CD4-positive, alpha-beta memory T cell (primary cell): ENCODE results near the gene OAS1. TPM values are rescaled to one million over a fixed set of nuclear protein-coding genes. Genes with fewer than 3 reads are reported as not detected.

Source experiments
- CTCF ChIA-PET: fragments of 350-600 bp; sonication (Branson Sonifier 250); formaldehyde crosslinking; loops from one replicate; lab custom pipeline; 2021; ENCODE audit warnings: inconsistent platforms; ENCODE audit not compliant: partially characterized antibody; lab: Charles Lee
- POLR2A ChIA-PET: fragments of 350-600 bp; sonication (Branson Sonifier 250); formaldehyde crosslinking; loops from one replicate; lab custom pipeline; 2021; ENCODE audit not compliant: partially characterized antibody; lab: Charles Lee
- DNase-seq, 5 donors: peaks; one replicate each; pipeline versions ENCODE4 v3.0.0 to v3.0.0-alpha.2; 2020 to 2022; ENCODE audit warnings: mixed read lengths in 1 of 5
- H3K27ac ChIP-seq: one replicate; pipeline ENCODE4 v1.7.0; 2013; ENCODE audit warnings: low read depth, low read length
- H3K27me3 ChIP-seq: 2 replicates; pipeline ENCODE4 v1.7.0; 2013; ENCODE audit warnings: mild to moderate bottlenecking, low read length, moderate library complexity; ENCODE audit not compliant: insufficient read depth
- H3K36me3 ChIP-seq: 2 replicates; pipeline ENCODE4 v1.7.0; 2013; ENCODE audit warnings: mild to moderate bottlenecking, low read length, moderate library complexity; ENCODE audit not compliant: insufficient read depth
- H3K4me1 ChIP-seq: 2 replicates; pipeline ENCODE4 v1.7.0; 2013; ENCODE audit warnings: mild to moderate bottlenecking, low read length, moderate library complexity; ENCODE audit not compliant: insufficient read depth
- H3K4me3 ChIP-seq, 2 donors: one replicate each; pipeline ENCODE4 v1.7.0; 2013; ENCODE audit warnings: low read length in 2 of 2, mild to moderate bottlenecking in 1 of 2
- H3K9me3 ChIP-seq, 2 donors: one replicate each; pipeline ENCODE4 v1.7.0; 2013; ENCODE audit warnings: low read length in 2 of 2, control low read depth in 1 of 2; ENCODE audit not compliant: control insufficient read depth in 1 of 2
- H3K27ac Mint-ChIP-seq, 7 donors: one replicate each; pipeline ENCODE4 v1.8.0; 2020 to 2021; ENCODE audit warnings: mixed read lengths in 7 of 7, mild to moderate bottlenecking in 6 of 7, inconsistent platforms in 3 of 7, moderate library complexity in 3 of 7
- H3K27me3 Mint-ChIP-seq, 2 donors: one replicate each; pipeline ENCODE4 v1.8.0; 2020 to 2021; ENCODE audit warnings: mixed read lengths in 2 of 2
- H3K36me3 Mint-ChIP-seq, 2 donors: one replicate each; pipeline ENCODE4 v1.8.0; 2020 to 2021; ENCODE audit warnings: mixed read lengths in 2 of 2, inconsistent platforms in 1 of 2, mild to moderate bottlenecking in 1 of 2
- H3K4me1 Mint-ChIP-seq, 4 donors: one replicate each; pipeline ENCODE4 v1.8.0; 2020 to 2021; ENCODE audit warnings: mixed read lengths in 4 of 4, mild to moderate bottlenecking in 1 of 4
- H3K4me3 Mint-ChIP-seq, 8 donors: one replicate each; pipeline ENCODE4 v1.8.0; 2020 to 2021; ENCODE audit warnings: mixed read lengths in 8 of 8, mild to moderate bottlenecking in 7 of 8, moderate library complexity in 6 of 8, inconsistent platforms in 3 of 8
- H3K9me3 Mint-ChIP-seq, 8 donors: one replicate each; pipeline ENCODE4 v1.8.0; 2020 to 2021; ENCODE audit warnings: mixed read lengths in 8 of 8, mild to moderate bottlenecking in 5 of 8, inconsistent platforms in 3 of 8, moderate library complexity in 1 of 8
- intact Hi-C: fragments of 100-400 bp; cut with micrococcal nuclease; formaldehyde crosslinking; loops from one replicate; pipeline ENCODE4 v1.15.1; 2023
- polyA plus RNA-seq, 2 donors: library from polyadenylated mRNA; unstranded; fragments of 300-500 nt; fragmentation: Illumina TruSeq; gene quantifications; one replicate each; pipeline ENCODE4 v1.2.3, GENCODE V29; 2021
- total RNA-seq, 2 experiments: library from RNA; stranded (reverse); gene quantifications; one replicate each; pipeline ENCODE4 v1.2.3, GENCODE V29; 2021

Gene OAS1
- total and polyA plus RNA-seq, 4 experiments from 2014 or later: 8.4 to 49.3 (median 20.6) TPM

GRCh38 chr12:112939761-112940381 lies 33.1 kb downstream of the OAS1 start:
- peak overlapping the region; percentile 87 to 100 (median 94) for H3K4me3 Mint-ChIP-seq
- Histone ChIP-seq H3K36me3 (peaks cover 7% of the 10 kb centered on the region), H3K4me1 (peaks cover 35% of the 10 kb centered on the region), H3K27me3 (no peaks in the 10 kb centered on the region), H3K4me3 (peak overlapping the region; percentile 73 to 84), H3K9me3 (no peaks in the 10 kb centered on the region), H3K27ac (peak overlapping the region; percentile 28)
- POLR2A ChIA-PET: interaction anchor here (0.7 to 6.0 kb wide), 4 partner anchors 12 to 95 kb away, joined by 3 to 84 read pairs (median 6); partner anchors contain the start of genes OAS1 and OAS2
- intact Hi-C loops: loop anchor here (2.0 kb wide), 1 partner anchor 33 kb away; the partner anchor contains the start of gene OAS1
- H3K9me3 Mint-ChIP-seq: peaks cover 0 to 5% (median 0%) of the 10 kb centered on the region in 8 donors
- DNase-seq: no peak
- peaks cover 8 to 17% of the 10 kb centered on the region in 2 donors for H3K36me3 Mint-ChIP-seq
- H3K27ac Mint-ChIP-seq: peak overlapping the region; percentile 80 to 92 (median 88)
- no peaks in the 10 kb centered on the region for H3K27me3 Mint-ChIP-seq
- peaks cover 27 to 42% (median 36%) of the 10 kb centered on the region in 4 donors for H3K4me1 Mint-ChIP-seq
- CTCF ChIA-PET: interaction anchor here (1.5 to 2.7 kb wide), 4 partner anchors 9 to 39 kb away, joined by 3 to 15 read pairs (median 8); partner anchors contain the start of gene OAS1

- H3K4me1 Mint-ChIP-seq: peaks cover 24 to 38% (median 34%) of the 10 kb centered on the region in 4 donors
Observed at GRCh38 chr12:112941528-112942335, 35.0 kb downstream of the OAS1 start.

GRCh38 chr12:112942572-112942971 lies 35.8 kb downstream of the OAS1 start:
- ChIA-PET POLR2A (no interaction called here), CTCF (interaction anchor here (1.0 to 1.5 kb wide), 2 partner anchors 42 to 50 kb away, joined by 3 to 5 read pairs; no protein-coding TSS in a partner anchor)
- Histone ChIP-seq H3K36me3 (peaks cover 24% of the 10 kb centered on the region), H3K4me3 (no peak overlapping the region), H3K27ac (no peak overlapping the region), H3K27me3 (no peaks in the 10 kb centered on the region), H3K4me1 (peaks cover 30% of the 10 kb centered on the region), H3K9me3 (no peaks in the 10 kb centered on the region)
- Mint-ChIP-seq H3K27ac (peak overlapping the region in 1 of 7 donors; percentile 85), H3K9me3 (peaks cover 0 to 4% (median 0%) of the 10 kb centered on the region in 8 donors), H3K4me3 (no peak overlapping the region), H3K4me1 (peaks cover 19 to 33% (median 29%) of the 10 kb centered on the region in 4 donors), H3K27me3 (no peaks in the 10 kb centered on the region), H3K36me3 (peaks cover 24 to 38% of the 10 kb centered on the region in 2 donors)
- intact Hi-C loops: no loop called here
- DNase-seq: no peak

More at GRCh38 chr12:112941528-112942335, 35.0 kb downstream of the OAS1 start:
- Mint-ChIP-seq H3K27me3 (no peaks in the 10 kb centered on the region), H3K36me3 (peaks cover 16 to 30% of the 10 kb centered on the region in 2 donors), H3K9me3 (no peaks in the 10 kb centered on the region), H3K27ac (peak overlapping the region in 2 of 7 donors; percentile 27 to 65), H3K4me3 (peak overlapping the region in 2 of 8 donors; percentile 2 to 36)
- Histone ChIP-seq H3K4me1 (peaks cover 35% of the 10 kb centered on the region), H3K4me3 (no peak overlapping the region), H3K36me3 (peaks cover 16% of the 10 kb centered on the region), H3K9me3 (no peaks in the 10 kb centered on the region), H3K27ac (no peak overlapping the region), H3K27me3 (no peaks in the 10 kb centered on the region)
- intact Hi-C loops: no loop called here
- ChIA-PET CTCF (interaction anchor here (1.0 to 2.7 kb wide), 4 partner anchors 35 to 51 kb away, joined by 3 to 15 read pairs (median 8); partner anchors contain the start of gene OAS1), POLR2A (interaction anchor here (6.0 kb wide), 1 partner anchor 37 kb away, joined by 84 read pairs; the partner anchor contains the start of gene OAS2)
- DNase-seq: no peak

- peaks cover 19% of the 10 kb centered on the region for H3K4me1 ChIP-seq
- H3K36me3 ChIP-seq: peaks cover 35% of the 10 kb centered on the region
- peaks cover 11 to 20% (median 18%) of the 10 kb centered on the region in 4 donors for H3K4me1 Mint-ChIP-seq
- no peak for DNase-seq
- peak overlapping the region in 1 of 8 donors; percentile 22 for H3K4me3 Mint-ChIP-seq
- intact Hi-C loops: no loop called here
- peak overlapping the region in 1 of 7 donors; percentile 61 for H3K27ac Mint-ChIP-seq
- no peak overlapping the region for H3K27ac ChIP-seq
- ChIA-PET CTCF (interaction anchor here (1.7 to 2.0 kb wide), 2 partner anchors 13 to 49 kb away, joined by 4 to 9 read pairs; no protein-coding TSS in a partner anchor), POLR2A (interaction anchor here (1.9 kb wide), 1 partner anchor 34 kb away, joined by 6 read pairs; the partner anchor contains the start of gene OAS2)
- peaks cover 32 to 42% of the 10 kb centered on the region in 2 donors for H3K36me3 Mint-ChIP-seq
- peaks cover 0 to 4% (median 0%) of the 10 kb centered on the region in 8 donors for H3K9me3 Mint-ChIP-seq
- no peak overlapping the region for H3K4me3 ChIP-seq
- no peaks in the 10 kb centered on the region for H3K27me3 ChIP-seq
- no peaks in the 10 kb centered on the region for H3K27me3 Mint-ChIP-seq
- no peaks in the 10 kb centered on the region for H3K9me3 ChIP-seq
Observed at GRCh38 chr12:112944024-112944690, 37.4 kb downstream of the OAS1 start.

DNA sequence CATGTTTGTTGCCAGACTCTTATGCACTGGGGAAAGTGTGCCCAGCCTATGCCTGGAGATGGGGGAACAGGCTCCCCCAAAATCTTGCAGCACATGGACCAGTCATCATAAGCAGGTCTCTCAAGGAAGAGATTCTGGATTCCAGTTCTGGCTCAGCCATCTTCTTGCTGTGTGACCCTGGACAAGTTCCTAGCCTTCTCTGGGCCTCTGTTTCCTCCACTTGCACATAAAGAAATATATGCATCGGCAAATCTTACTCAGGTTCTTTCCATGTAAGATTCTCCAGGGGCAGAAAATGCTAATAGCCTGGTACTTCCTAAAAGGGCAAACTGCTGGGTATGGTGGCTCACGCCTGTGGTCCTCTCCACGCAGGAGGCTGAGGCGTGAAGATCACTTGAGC lies 38.8 kb downstream of the OAS1 start:
- peaks cover 45 to 50% of the 10 kb centered on the region in 2 donors for H3K36me3 Mint-ChIP-seq

GRCh38 chr12:112946236-112947000 lies 39.7 kb downstream of the OAS1 start:
- no peaks in the 10 kb centered on the region for H3K27me3 ChIP-seq
- Mint-ChIP-seq H3K4me3 (no peak overlapping the region), H3K27ac (peak overlapping the region in 1 of 7 donors; percentile 60), H3K36me3 (peaks cover 54 to 60% of the 10 kb centered on the region in 2 donors), H3K9me3 (peaks cover 0 to 4% (median 0%) of the 10 kb centered on the region in 8 donors), H3K27me3 (no peaks in the 10 kb centered on the region), H3K4me1 (peaks cover 0 to 6% (median 4%) of the 10 kb centered on the region in 4 donors)
- no peak overlapping the region for H3K27ac ChIP-seq
- CTCF ChIA-PET: no interaction called here
- peaks cover 47% of the 10 kb centered on the region for H3K36me3 ChIP-seq
- H3K9me3 ChIP-seq: no peaks in the 10 kb centered on the region
- DNase-seq: no peak
- intact Hi-C loops: no loop called here
- POLR2A ChIA-PET: no interaction called here
- H3K4me1 ChIP-seq: peaks cover under 1% of the 10 kb centered on the region
- no peak overlapping the region for H3K4me3 ChIP-seq

More for the DNA sequence above, 38.8 kb downstream of the OAS1 start:
- Mint-ChIP-seq H3K4me3 (no peak overlapping the region), H3K4me1 (peaks cover 0 to 6% (median 5%) of the 10 kb centered on the region in 4 donors), H3K27me3 (no peaks in the 10 kb centered on the region), H3K9me3 (peaks cover 0 to 4% (median 0%) of the 10 kb centered on the region in 8 donors), H3K27ac (peak overlapping the region in 1 of 7 donors; percentile 30)
- Histone ChIP-seq H3K4me1 (peaks cover 5% of the 10 kb centered on the region), H3K9me3 (no peaks in the 10 kb centered on the region), H3K4me3 (no peak overlapping the region), H3K27ac (no peak overlapping the region), H3K27me3 (no peaks in the 10 kb centered on the region), H3K36me3 (peaks cover 42% of the 10 kb centered on the region)
- ChIA-PET CTCF (no interaction called here), POLR2A (no interaction called here)
- intact Hi-C loops: no loop called here
- DNase-seq: no peak
